ENCODE results near the gene OASL.

The OASL gene

DNA sequence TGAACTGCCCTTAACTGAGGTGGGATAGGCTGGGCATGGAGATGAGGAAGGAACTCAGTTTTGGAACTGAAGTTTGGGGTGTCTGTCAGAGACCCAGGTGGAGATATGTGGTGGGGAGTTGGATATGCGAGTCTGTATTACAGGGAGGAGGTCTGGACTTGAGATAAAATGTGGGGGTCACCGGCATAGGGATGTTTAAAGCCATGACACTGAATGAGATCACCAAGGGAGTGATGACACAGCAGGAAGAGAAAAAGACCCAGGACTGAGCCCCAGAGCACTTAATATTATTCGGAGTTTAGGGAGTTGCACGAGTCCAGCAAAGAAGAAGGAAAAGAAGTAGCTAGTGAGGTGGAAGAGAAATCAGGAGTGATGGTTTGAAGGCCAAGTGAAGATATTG, 4.0 kb upstream of the OASL start:
- H3K9me3 ChIP-seq (ENCODE audit: control insufficient read depth, insufficient read depth, low read depth, low read length): no peaks in the 10 kb centered on the region
- POLR2A ChIA-PET: no interaction called here
- no peak overlapping the region for H3K27ac ChIP-seq (ENCODE audit: extremely low read depth, low read depth, low read length)
- no peak overlapping the region for H3K4me3 ChIP-seq (ENCODE audit: low read depth, low read length)
- TF ChIP-seq ZNF660 (tag by site-specific recombination; IDR thresholded peaks at IDR 0.05): no peak
- TF ChIP-seq, protein P1, sequence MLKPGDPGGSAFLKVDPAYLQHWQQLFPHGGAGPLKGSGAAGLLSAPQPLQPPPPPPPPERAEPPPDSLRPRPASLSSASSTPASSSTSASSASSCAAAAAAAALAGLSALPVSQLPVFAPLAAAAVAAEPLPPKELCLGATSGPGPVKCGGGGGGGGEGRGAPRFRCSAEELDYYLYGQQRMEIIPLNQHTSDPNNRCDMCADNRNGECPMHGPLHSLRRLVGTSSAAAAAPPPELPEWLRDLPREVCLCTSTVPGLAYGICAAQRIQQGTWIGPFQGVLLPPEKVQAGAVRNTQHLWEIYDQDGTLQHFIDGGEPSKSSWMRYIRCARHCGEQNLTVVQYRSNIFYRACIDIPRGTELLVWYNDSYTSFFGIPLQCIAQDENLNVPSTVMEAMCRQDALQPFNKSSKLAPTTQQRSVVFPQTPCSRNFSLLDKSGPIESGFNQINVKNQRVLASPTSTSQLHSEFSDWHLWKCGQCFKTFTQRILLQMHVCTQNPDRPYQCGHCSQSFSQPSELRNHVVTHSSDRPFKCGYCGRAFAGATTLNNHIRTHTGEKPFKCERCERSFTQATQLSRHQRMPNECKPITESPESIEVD (tag by site-specific recombination; IDR thresholded peaks at IDR 0.05): no peak
- no peak for TF ChIP-seq ZNF777 (tag by site-specific recombination; IDR thresholded peaks at IDR 0.05; ENCODE audit: borderline replicate concordance)
- TF ChIP-seq TRIM28 (IDR thresholded peaks at IDR 0.05; ENCODE audit: borderline replicate concordance, low read length): no peak
- no peak for TF ChIP-seq MEIS1 (CRISPR knock-in tag; IDR thresholded peaks at IDR 0.05; ENCODE audit: borderline replicate concordance)
- no peak for TF ChIP-seq ZNF37A (tag by site-specific recombination; IDR thresholded peaks at IDR 0.05)
- TF ChIP-seq ZNF843 (tag by site-specific recombination; IDR thresholded peaks at IDR 0.05): no peak
- TF ChIP-seq, protein P2, sequence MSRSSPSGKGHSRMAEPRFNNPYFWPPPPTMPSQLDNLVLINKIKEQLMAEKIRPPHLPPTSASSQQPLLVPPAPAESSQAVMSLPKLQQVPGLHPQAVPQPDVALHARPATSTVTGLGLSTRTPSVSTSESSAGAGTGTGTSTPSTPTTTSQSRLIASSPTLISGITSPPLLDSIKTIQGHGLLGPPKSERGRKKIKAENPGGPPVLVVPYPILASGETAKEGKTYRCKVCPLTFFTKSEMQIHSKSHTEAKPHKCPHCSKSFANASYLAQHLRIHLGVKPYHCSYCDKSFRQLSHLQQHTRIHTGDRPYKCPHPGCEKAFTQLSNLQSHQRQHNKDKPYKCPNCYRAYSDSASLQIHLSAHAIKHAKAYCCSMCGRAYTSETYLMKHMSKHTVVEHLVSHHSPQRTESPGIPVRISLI (tag by site-specific recombination; IDR thresholded peaks at IDR 0.05): no peak
- TF ChIP-seq, protein P3, sequence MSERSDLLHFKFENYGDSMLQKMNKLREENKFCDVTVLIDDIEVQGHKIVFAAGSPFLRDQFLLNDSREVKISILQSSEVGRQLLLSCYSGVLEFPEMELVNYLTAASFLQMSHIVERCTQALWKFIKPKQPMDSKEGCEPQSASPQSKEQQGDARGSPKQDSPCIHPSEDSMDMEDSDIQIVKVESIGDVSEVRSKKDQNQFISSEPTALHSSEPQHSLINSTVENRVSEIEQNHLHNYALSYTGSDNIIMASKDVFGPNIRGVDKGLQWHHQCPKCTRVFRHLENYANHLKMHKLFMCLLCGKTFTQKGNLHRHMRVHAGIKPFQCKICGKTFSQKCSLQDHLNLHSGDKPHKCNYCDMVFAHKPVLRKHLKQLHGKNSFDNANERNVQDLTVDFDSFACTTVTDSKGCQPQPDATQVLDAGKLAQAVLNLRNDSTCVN (tag by site-specific recombination; optimal IDR thresholded peaks at IDR 0.05): no peak
- TF ChIP-seq KLF7 (tag by site-specific recombination; IDR thresholded peaks at IDR 0.05; ENCODE audit: borderline replicate concordance): no peak
- no peak for TF ChIP-seq ZNF132 (tag by site-specific recombination; IDR thresholded peaks at IDR 0.05; ENCODE audit: borderline replicate concordance)
- CTCF ChIA-PET: interaction anchor here (0.7 kb wide), 1 partner anchor 53 kb away, joined by 3 read pairs; no protein-coding TSS in a partner anchor
- H3K4me1 ChIP-seq (ENCODE audit: control insufficient read depth, insufficient read depth, low read length): no peaks in the 10 kb centered on the region
- no peaks in the 10 kb centered on the region for H3K36me3 ChIP-seq (ENCODE audit: control insufficient read depth in 2 of 2, insufficient read depth in 1 of 2, low read length in 2 of 2)

DNA sequence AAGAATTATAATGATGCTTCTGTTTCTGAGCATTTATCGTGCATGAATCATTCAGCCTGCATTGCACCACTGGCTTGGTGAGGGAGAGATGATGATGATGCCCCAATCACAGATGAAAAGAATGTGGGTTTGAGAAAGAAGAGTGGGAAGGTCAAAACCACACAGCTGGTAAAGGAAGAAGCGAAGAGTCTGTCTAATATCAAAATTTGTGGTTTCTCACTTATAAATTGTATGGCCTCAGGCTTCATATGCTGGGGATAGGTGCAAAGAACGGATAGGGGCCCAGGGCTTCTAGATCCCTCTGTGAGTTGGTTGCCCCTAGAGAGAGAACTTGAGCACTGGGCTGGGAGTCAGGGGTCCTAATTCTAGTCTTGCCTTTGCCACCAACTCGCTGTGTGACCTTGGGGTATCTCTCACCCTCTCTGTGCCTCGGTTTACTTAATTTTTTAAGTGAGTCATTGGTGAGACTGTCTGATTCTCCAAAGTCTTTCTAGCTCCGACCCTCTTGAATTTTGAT, 2.2 kb downstream of the OASL start:
- Histone ChIP-seq H3K9me3 (ENCODE audit: control insufficient read depth, insufficient read depth, low read depth, low read length) (no peaks in the 10 kb centered on the region), H3K4me3 (ENCODE audit: low read depth, low read length) (no peak overlapping the region), H3K4me1 (ENCODE audit: control insufficient read depth, insufficient read depth, low read length) (no peaks in the 10 kb centered on the region), H3K27ac (ENCODE audit: extremely low read depth, low read depth, low read length) (no peak overlapping the region), H3K36me3 (ENCODE audit: control insufficient read depth in 2 of 2, insufficient read depth in 1 of 2, low read length in 2 of 2) (no peaks in the 10 kb centered on the region)
- ChIA-PET CTCF (no interaction called here), POLR2A (no interaction called here)
- TF ChIP-seq ZNF266 (tag by site-specific recombination; IDR thresholded peaks at IDR 0.05; ENCODE audit: low read depth) (no peak), GFI1B (tag by site-specific recombination; IDR thresholded peaks at IDR 0.05) (no peak), ZNF121 (tag by site-specific recombination; IDR thresholded peaks at IDR 0.05) (no peak), ZNF621 (tag by site-specific recombination; IDR thresholded peaks at IDR 0.05) (no peak)

DNA sequence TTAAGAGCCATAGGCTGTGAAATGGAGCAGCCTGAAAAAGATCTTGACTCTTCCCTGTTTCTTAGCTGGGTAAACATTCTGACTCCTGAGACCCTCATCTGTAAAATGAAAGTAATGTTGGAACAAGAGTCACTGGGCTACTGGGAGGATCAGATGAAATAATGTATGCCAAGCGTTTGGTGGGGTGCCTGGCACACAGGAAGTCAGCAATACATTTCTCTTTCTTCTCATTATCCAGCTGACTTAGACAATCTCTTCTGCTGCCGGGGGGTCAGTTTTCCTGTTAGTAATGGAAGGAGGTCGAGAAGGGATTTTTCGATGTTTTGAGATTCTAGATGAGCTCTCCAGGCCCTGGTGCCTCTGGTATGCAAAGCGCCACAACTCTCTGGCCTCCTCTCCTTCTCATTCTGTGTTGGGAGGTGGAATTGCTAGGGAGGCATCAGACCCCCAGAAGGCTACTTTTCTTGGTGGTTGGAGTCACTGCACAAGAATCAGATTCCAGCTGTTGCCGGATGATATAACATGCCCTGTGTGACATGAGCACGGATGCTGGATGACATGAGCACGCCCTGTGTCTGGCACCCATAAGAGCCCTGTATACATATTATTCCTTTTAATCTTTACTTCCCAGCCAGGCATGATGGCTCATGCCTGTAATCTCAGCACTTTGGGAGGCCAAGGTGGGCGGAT, 4.3 kb downstream of the OASL start:
- Histone ChIP-seq H3K9me3 (ENCODE audit: control insufficient read depth, insufficient read depth, low read depth, low read length) (no peaks in the 10 kb centered on the region), H3K27ac (ENCODE audit: extremely low read depth, low read depth, low read length) (no peak overlapping the region), H3K4me3 (ENCODE audit: low read depth, low read length) (no peak overlapping the region), H3K4me1 (ENCODE audit: control insufficient read depth, insufficient read depth, low read length) (no peaks in the 10 kb centered on the region), H3K36me3 (ENCODE audit: control insufficient read depth in 2 of 2, insufficient read depth in 1 of 2, low read length in 2 of 2) (no peaks in the 10 kb centered on the region)
- ChIA-PET POLR2A (no interaction called here), CTCF (no interaction called here)
- TF ChIP-seq, protein P4, sequence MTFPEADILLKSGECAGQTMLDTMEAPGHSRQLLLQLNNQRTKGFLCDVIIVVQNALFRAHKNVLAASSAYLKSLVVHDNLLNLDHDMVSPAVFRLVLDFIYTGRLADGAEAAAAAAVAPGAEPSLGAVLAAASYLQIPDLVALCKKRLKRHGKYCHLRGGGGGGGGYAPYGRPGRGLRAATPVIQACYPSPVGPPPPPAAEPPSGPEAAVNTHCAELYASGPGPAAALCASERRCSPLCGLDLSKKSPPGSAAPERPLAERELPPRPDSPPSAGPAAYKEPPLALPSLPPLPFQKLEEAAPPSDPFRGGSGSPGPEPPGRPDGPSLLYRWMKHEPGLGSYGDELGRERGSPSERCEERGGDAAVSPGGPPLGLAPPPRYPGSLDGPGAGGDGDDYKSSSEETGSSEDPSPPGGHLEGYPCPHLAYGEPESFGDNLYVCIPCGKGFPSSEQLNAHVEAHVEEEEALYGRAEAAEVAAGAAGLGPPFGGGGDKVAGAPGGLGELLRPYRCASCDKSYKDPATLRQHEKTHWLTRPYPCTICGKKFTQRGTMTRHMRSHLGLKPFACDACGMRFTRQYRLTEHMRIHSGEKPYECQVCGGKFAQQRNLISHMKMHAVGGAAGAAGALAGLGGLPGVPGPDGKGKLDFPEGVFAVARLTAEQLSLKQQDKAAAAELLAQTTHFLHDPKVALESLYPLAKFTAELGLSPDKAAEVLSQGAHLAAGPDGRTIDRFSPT (tag by site-specific recombination; IDR thresholded peaks at IDR 0.05): no peak
- TF ChIP-seq ZNF544 (tag by site-specific recombination; IDR thresholded peaks at IDR 0.05) (no peak), SCRT1 (tag by site-specific recombination; IDR thresholded peaks at IDR 0.05; ENCODE audit: borderline replicate concordance) (no peak), ZNF610 (tag by site-specific recombination; IDR thresholded peaks at IDR 0.05; ENCODE audit: borderline replicate concordance) (no peak), ZNF785 (tag by site-specific recombination; IDR thresholded peaks at IDR 0.05) (no peak), ZNF10 (tag by site-specific recombination; IDR thresholded peaks at IDR 0.05) (no peak), ZNF155 (tag by site-specific recombination; IDR thresholded peaks at IDR 0.05) (no peak), ZNF561 (tag by site-specific recombination; IDR thresholded peaks at IDR 0.05; ENCODE audit: borderline replicate concordance) (no peak), ZNF776 (tag by site-specific recombination; IDR thresholded peaks at IDR 0.05; ENCODE audit: borderline replicate concordance) (no peak), ZNF324 (tag by site-specific recombination; IDR thresholded peaks at IDR 0.05) (no peak)

Measured in HEK293 (cell line).